Ectodermal cell (in vitro differentiated cells): ENCODE results near the gene PIWIL4.
"Not testable (repeated sequence)": the region's sequence is repeated elsewhere in the genome, so short reads cannot be mapped to it uniquely, and the experiment has no call there.

ENCODE experiments used
- H3K27ac ChIP-seq: 2 replicates; pipeline ENCODE4 v1.7.0; 2013; ENCODE audit warnings: mild to moderate bottlenecking, low read depth, low read length; ENCODE audit not compliant: insufficient read depth, poor library complexity, severe bottlenecking
- H3K27me3 ChIP-seq: 2 replicates; pipeline ENCODE4 v1.7.0; 2013; ENCODE audit warnings: mild to moderate bottlenecking, low read length; ENCODE audit not compliant: insufficient read depth, control insufficient read depth, poor library complexity, severe bottlenecking
- H3K36me3 ChIP-seq: one replicate; pipeline ENCODE4 v1.7.0; 2013; ENCODE audit warnings: low read length; ENCODE audit not compliant: control insufficient read depth, insufficient read depth
- H3K4me1 ChIP-seq: one replicate; pipeline ENCODE4 v1.7.0; 2013; ENCODE audit warnings: low read length; ENCODE audit not compliant: control insufficient read depth, insufficient read depth
- H3K4me3 ChIP-seq: 2 replicates; pipeline ENCODE4 v1.7.0; 2013; ENCODE audit warnings: low read depth, low read length, control low read depth; ENCODE audit not compliant: insufficient read depth
- H3K9me3 ChIP-seq: 2 replicates; pipeline ENCODE4 v1.7.0; 2013; ENCODE audit warnings: mild to moderate bottlenecking, low read length, moderate library complexity; ENCODE audit not compliant: control insufficient read depth
- WGBS, 2 experiments: methylation state at CpG; one replicate each; pipeline ENCODE4 v1.1.7; 2013; ENCODE audit warnings: missing lambda C conversion rate in 2 of 2; 5-methylcytosine and 5-hydroxymethylcytosine counted together

Gene PIWIL4

DNA sequence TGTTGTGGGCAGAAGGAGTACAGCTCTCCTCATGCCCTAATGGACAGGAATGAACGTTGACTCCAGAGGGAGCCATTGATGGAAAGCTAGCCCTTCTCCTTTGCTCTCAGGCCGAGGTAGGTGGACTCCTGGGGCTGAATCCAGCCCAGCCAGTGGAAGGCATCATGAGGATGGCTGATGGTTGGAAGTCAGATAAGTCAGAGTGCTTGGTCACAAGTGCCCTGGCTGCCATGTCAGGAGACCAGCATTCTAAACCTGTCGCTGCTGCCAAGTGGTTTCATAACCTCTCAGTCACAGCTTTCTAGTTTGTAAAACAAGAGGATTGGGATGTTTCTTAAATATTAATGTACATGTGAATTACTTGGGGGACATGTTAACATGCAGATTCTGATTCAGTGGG is 32.3 kb downstream of the PIWIL4 start:
- WGBS, 2 experiments, result 90 to 92% methylated on average over 3 of the region's 3 CpGs
- H3K27ac ChIP-seq, result no peak overlapping the region
- H3K4me1 ChIP-seq, result no peaks in the 10 kb centered on the region
- H3K9me3 ChIP-seq, result no peaks in the 10 kb centered on the region
- H3K4me3 ChIP-seq, result no peak overlapping the region
- no peaks in the 10 kb centered on the region for H3K27me3 ChIP-seq
- H3K36me3 ChIP-seq, result no peaks in the 10 kb centered on the region

DNA sequence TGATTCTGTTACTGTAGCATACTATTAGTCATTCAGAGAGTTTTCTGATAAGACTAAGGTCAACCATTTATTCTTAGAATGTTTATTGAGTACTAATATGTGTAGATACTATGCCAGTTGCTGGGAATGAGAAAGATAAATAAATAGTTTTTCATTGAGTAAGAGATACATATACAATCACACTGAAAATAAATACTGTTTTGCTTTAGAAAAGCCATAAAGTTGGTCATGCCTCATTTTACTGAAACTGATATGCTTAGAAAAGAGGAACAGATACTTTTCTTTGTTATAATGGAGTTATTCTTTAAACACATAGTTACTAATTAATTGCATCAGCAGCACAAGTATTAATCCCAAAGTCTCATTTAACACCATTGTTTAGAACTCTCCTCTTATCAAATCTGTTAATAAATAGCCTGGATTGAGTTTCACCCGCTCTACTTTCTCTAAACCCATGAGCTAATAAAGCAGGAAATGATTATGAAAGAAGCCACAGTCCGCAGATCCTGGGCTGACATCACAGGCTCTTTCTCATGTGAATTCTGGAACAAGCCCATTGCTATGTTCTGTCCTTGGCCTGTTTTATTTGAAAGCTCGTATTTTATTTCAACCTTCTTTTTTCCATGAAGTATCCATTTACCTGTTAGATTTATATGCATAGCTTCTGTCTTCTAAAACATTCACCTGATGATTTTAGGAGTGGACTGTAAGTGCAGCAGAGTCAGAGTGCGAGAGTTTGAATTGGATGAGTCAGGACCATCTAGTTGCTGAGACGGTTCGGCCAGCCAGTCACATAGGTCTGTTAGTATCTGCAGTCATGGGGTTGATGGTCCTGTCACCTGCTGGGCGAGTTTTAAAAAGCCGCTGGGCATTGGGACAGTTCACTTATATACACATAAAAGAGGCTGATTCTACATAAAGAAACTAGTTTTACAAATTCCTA is 35.5 kb downstream of the PIWIL4 start:
- 75 to 76% methylated on average over 6 to 8 of the region's 8 CpGs for WGBS, 2 experiments
- Histone ChIP-seq H3K9me3 (no peaks in the 10 kb centered on the region), H3K27ac (no peak overlapping the region), H3K4me1 (no peaks in the 10 kb centered on the region), H3K4me3 (no peak overlapping the region), H3K27me3 (no peaks in the 10 kb centered on the region), H3K36me3 (no peaks in the 10 kb centered on the region)

DNA sequence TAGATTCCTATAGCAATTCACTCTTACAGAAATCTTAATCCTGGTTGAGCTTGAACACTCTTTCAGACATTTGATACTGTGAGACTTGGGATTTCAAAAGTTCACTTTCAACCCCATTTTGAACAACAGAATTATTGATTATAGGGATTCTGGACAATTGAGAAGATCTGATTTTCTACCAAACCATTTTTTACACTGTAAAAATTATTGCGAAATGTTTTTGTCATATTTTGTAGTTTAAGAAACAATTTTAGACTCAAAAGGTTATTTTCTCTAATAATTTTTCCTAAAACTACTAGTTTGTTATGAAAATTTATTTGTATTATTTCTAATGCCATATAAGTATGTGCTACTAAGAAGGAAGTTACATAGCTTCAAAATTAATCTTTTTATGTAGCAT is 36.4 kb downstream of the PIWIL4 start:
- Histone ChIP-seq H3K4me1 (no peaks in the 10 kb centered on the region), H3K4me3 (no peak overlapping the region), H3K27me3 (no peaks in the 10 kb centered on the region), H3K27ac (no peak overlapping the region), H3K36me3 (no peaks in the 10 kb centered on the region), H3K9me3 (no peaks in the 10 kb centered on the region)
- WGBS, 2 experiments, result no CpG with 5 or more reads among the region's 1 CpG

DNA sequence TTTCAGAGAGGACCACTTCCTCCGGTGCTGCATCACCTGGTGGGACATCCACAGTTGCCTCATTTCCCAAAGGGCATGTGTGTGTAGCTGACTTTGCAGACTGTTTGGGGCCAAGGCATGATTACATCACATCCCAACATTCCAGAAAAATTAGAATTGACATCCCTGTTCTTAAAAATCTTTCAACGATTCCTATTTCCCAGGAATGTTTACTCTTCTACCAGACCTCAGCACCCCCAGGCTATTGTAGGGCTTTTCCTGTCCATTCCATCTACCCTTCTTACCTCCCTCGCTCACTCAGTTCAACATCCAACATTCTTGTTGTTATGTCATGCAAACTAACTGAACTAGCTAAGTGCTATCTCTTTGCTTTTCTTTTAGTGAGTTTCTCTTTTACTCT is 37.3 kb downstream of the PIWIL4 start:
- no peaks in the 10 kb centered on the region for H3K27me3 ChIP-seq
- 76 to 81% methylated on average over 3 of the region's 3 CpGs for WGBS, 2 experiments
- H3K4me1 ChIP-seq, result no peaks in the 10 kb centered on the region
- H3K9me3 ChIP-seq, result no peaks in the 10 kb centered on the region
- H3K27ac ChIP-seq, result no peak overlapping the region
- no peaks in the 10 kb centered on the region for H3K36me3 ChIP-seq
- H3K4me3 ChIP-seq, result no peak overlapping the region

GRCh38 chr11:94613120-94613519 is 46.0 kb downstream of the PIWIL4 start:
- H3K27me3 ChIP-seq, result no peaks in the 10 kb centered on the region
- H3K27ac ChIP-seq, result no peak overlapping the region
- no peaks in the 10 kb centered on the region for H3K9me3 ChIP-seq
- H3K4me3 ChIP-seq, result no peak overlapping the region
- WGBS, 2 experiments, result 85 to 100% methylated on average over 1 of the region's 1 CpG
- H3K4me1 ChIP-seq, result no peaks in the 10 kb centered on the region
- H3K36me3 ChIP-seq, result no peaks in the 10 kb centered on the region

- WGBS, 2 experiments, result 36 to 55% methylated on average over 5 to 6 of the region's 6 CpGs
- Histone ChIP-seq H3K9me3 (no peaks in the 10 kb centered on the region), H3K4me3 (no peak overlapping the region), H3K27me3 (no peaks in the 10 kb centered on the region), H3K27ac (no peak overlapping the region), H3K4me1 (no peaks in the 10 kb centered on the region), H3K36me3 (no peaks in the 10 kb centered on the region)
Observed at GRCh38 chr11:94623120-94623735, 56.1 kb downstream of the PIWIL4 start.

DNA sequence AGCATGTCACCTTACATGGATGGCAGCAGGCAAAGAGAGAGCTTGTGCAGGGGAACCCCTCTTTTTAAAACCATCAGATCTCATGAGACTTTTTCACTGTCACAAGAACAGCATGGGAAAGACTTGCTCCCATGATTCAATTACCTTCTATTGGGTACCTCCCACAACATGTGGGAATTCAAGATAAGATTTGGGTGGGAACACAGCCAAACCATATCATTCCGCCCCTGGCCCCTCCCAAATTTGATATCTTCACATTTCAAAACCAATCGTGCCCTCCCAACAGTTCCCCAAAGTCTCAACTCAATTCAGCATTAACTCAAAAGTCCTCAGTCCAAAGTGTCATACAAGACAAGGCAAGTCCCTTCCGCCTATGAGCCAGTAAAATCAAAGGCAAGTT is 58.3 kb downstream of the PIWIL4 start:
- H3K27me3 ChIP-seq, H3K4me3 ChIP-seq, H3K27ac ChIP-seq, H3K9me3 ChIP-seq, H3K36me3 ChIP-seq, H3K4me1 ChIP-seq: not testable (repeated sequence)
- WGBS, 2 experiments, result 80 to 93% methylated on average over 3 of the region's 3 CpGs

DNA sequence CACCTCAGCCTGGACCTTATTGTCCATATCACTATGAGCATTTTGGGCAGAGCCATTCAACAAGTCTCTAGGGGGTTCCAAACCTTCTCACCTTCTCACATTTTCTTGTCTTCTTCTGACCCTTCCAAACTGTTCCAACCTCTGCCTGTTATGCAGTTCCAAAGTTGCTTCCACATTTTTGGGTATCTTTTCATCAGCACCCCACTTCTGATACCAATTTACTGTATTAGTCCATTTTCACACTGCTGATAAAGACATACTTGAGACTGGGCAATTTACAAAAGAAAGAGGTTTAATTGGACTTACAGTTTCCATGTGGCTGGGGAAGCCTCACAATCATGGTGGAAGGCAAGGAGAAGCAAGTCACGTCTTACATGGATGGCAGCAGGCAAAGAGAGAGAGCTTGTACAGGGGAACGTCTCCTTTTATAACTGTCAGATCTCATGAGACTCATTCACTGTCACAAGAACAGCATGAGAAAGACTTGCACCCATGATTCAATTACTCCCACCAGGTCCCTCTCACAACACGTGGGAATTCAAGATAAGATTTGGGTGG is 59.9 kb downstream of the PIWIL4 start:
- H3K4me3 ChIP-seq, H3K27me3 ChIP-seq, H3K4me1 ChIP-seq, H3K27ac ChIP-seq, H3K36me3 ChIP-seq, H3K9me3 ChIP-seq: not testable (repeated sequence)
- WGBS, 2 experiments, result 82 to 94% methylated on average over 3 of the region's 3 CpGs

- no peaks in the 10 kb centered on the region for H3K27me3 ChIP-seq
- 100% methylated on average over 1 of the region's 1 CpG for WGBS, 2 experiments
- no peak overlapping the region for H3K4me3 ChIP-seq
- no peaks in the 10 kb centered on the region for H3K36me3 ChIP-seq
- no peak overlapping the region for H3K27ac ChIP-seq
- H3K4me1 ChIP-seq, result no peaks in the 10 kb centered on the region
- no peaks in the 10 kb centered on the region for H3K9me3 ChIP-seq
Observed at GRCh38 chr11:94629741-94630140, 62.6 kb downstream of the PIWIL4 start.

GRCh38 chr11:94630221-94630620 is 63.1 kb downstream of the PIWIL4 start:
- no peaks in the 10 kb centered on the region for H3K9me3 ChIP-seq
- no peaks in the 10 kb centered on the region for H3K4me1 ChIP-seq
- no peaks in the 10 kb centered on the region for H3K36me3 ChIP-seq
- 97 to 100% methylated on average over 3 of the region's 3 CpGs for WGBS, 2 experiments
- H3K27ac ChIP-seq, result no peak overlapping the region
- no peak overlapping the region for H3K4me3 ChIP-seq
- no peaks in the 10 kb centered on the region for H3K27me3 ChIP-seq
